ENCODE results near the gene CSH1.
"Not testable (repeated sequence)": the region's sequence is repeated elsewhere in the genome, so short reads cannot be mapped to it uniquely, and the experiment has no call there.

Gene CSH1

DNA sequence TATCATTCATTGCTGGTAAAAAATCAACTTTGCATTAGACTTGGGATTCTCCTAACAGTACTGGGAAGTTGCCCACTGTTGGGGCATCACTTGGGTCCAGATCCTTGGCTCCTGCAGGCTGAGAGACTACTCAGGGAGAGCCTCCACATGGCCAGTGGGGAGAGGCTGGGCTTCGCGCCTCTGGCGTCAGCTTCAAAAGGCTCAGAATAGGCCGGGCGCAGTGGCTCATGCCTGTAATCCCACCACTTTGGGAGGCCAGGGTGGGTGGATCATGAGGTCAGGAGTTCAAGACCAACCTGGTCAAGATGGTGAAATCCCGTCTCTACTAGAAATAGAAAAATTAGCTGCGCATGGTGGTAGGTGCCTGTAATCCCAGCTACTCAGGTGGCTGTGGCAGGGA is 18.1 kb upstream of the CSH1 start:
- H3K4me3 ChIP-seq (ENCODE audit: low read depth, low read length), result no peak overlapping the region
- peaks cover 2% of the 10 kb centered on the region for H3K36me3 ChIP-seq (ENCODE audit: control insufficient read depth, insufficient read depth, low read length)
- peaks cover 20% of the 10 kb centered on the region for H3K27me3 ChIP-seq (ENCODE audit: control insufficient read depth, insufficient read depth, low read length)
- peaks cover 2% of the 10 kb centered on the region for H3K4me1 ChIP-seq (ENCODE audit: control insufficient read depth, insufficient read depth, low read length)
- H3K9me3 ChIP-seq (ENCODE audit: control insufficient read depth, insufficient read depth, low read length), result no peaks in the 10 kb centered on the region
- H3K9ac ChIP-seq (ENCODE audit: low read depth, low read length), result no peak overlapping the region

DNA sequence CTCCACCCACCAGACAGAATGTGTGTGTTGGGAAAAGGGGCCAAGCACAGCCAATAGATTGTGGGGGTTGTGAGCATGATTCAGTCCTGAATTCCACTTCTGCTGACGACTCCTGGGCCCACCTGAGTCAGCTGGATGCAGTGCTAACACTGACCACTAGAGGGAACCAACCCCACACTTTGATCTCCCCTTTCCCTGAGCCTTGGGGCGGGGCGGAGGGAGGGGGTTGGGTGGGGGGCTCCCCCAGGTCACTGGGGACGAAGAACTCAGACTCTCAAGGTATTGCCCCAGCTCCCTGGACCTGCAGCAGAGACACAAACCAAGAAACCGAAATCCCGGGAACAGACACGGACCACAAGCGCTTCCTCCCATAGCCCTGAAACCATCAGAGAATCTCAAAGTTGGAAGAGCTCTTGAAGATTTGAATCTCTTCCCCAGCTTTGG is 15.3 kb upstream of the CSH1 start:
- no peak overlapping the region for H3K4me3 ChIP-seq (ENCODE audit: low read depth, low read length)
- no peaks in the 10 kb centered on the region for H3K9me3 ChIP-seq (ENCODE audit: control insufficient read depth, insufficient read depth, low read length)
- H3K9ac ChIP-seq (ENCODE audit: low read depth, low read length), result no peak overlapping the region
- H3K4me1 ChIP-seq (ENCODE audit: control insufficient read depth, insufficient read depth, low read length), result peaks cover 8% of the 10 kb centered on the region
- H3K27me3 ChIP-seq (ENCODE audit: control insufficient read depth, insufficient read depth, low read length), result peaks cover 9% of the 10 kb centered on the region
- H3K36me3 ChIP-seq (ENCODE audit: control insufficient read depth, insufficient read depth, low read length), result no peaks in the 10 kb centered on the region

DNA sequence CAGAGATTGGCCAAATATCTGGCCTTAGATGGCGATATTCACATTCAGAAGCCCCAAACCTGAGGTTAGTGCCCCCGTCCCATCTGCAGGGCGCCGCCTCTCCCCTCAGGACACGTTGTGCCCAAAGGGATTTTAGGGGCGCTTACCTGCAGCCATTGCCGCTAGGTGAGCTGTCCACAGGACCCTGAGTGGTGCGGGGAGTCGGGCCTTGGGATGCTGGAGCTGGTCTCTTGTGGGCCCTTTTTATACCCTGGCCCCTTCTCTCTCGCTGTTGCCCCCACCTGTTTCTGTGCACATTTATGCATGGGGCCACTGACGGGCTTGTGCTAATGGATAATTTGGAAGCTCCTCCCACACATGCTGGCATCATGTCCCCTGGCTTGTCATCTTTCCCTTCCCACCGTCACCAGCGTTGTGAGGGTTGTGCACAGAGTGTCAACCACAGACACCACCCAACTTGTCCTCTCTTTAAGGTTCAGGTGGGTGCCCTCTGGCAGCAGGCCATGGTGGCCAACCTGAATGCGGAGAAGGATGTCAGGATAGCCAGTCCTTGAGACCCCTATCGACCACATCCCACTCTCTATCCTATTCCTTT is 14.8 kb upstream of the CSH1 start, which contains the start of gene CSHL1:
Gene CSHL1, minus strand, starts transcription at position 218 of the 595 bp plus-strand sequence. Its CDS starts 62 bp downstream, at position 156.
- H3K9ac ChIP-seq (ENCODE audit: low read depth, low read length), result no peak within 1 kb of the TSS
- no peaks in the 10 kb centered on the region for H3K9me3 ChIP-seq (ENCODE audit: control insufficient read depth, insufficient read depth, low read length)
- no peaks in the 10 kb centered on the region for H3K36me3 ChIP-seq (ENCODE audit: control insufficient read depth, insufficient read depth, low read length)
- no peak within 1 kb of the TSS for H3K4me3 ChIP-seq (ENCODE audit: low read depth, low read length)
- peaks cover 8% of the 10 kb centered on the region for H3K4me1 ChIP-seq (ENCODE audit: control insufficient read depth, insufficient read depth, low read length)
- H3K27me3 ChIP-seq (ENCODE audit: control insufficient read depth, insufficient read depth, low read length), result peaks cover 7% of the 10 kb centered on the region

GRCh38 chr17:63910096-63910495 is 13.7 kb upstream of the CSH1 start:
- Histone ChIP-seq H3K4me3 (ENCODE audit: low read depth, low read length) (no peak overlapping the region), H3K36me3 (ENCODE audit: control insufficient read depth, insufficient read depth, low read length) (no peaks in the 10 kb centered on the region), H3K4me1 (ENCODE audit: control insufficient read depth, insufficient read depth, low read length) (peaks cover 8% of the 10 kb centered on the region), H3K9ac (ENCODE audit: low read depth, low read length) (no peak overlapping the region), H3K27me3 (ENCODE audit: control insufficient read depth, insufficient read depth, low read length) (peaks cover 7% of the 10 kb centered on the region), H3K9me3 (ENCODE audit: control insufficient read depth, insufficient read depth, low read length) (no peaks in the 10 kb centered on the region)

DNA sequence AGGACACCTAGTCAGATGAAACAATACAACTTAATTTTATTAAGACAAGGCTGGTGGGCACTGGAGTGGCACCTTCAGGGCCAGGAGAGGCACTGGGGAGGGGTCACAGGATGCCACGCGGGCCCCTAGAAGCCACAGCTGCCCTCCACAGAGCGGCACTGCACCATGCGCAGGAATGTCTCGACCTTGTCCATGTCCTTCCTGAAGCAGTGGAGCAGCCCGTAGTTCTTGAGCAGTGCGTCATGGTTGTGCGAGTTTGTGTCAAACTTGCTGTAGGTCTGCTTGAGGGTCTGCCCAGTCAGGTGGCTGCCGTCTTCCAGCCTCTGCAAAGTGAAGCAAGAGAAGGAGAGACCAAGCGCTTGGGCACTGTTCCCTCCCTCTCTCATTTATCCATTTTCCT is 13.2 kb upstream of the CSH1 start:
- not testable (repeated sequence) for H3K9me3 ChIP-seq (ENCODE audit: control insufficient read depth, insufficient read depth, low read length); H3K27me3 ChIP-seq (ENCODE audit: control insufficient read depth, insufficient read depth, low read length); H3K36me3 ChIP-seq (ENCODE audit: control insufficient read depth, insufficient read depth, low read length); H3K4me3 ChIP-seq (ENCODE audit: low read depth, low read length); H3K9ac ChIP-seq (ENCODE audit: low read depth, low read length); H3K4me1 ChIP-seq (ENCODE audit: control insufficient read depth, insufficient read depth, low read length)

- not testable (repeated sequence) for H3K36me3 ChIP-seq (ENCODE audit: control insufficient read depth, insufficient read depth, low read length)
Measured at GRCh38 chr17:63907161-63907778, 10.9 kb upstream of the CSH1 start.

GRCh38 chr17:63904796-63905195 is 8.4 kb upstream of the CSH1 start:
- not testable (repeated sequence) for H3K27me3 ChIP-seq (ENCODE audit: control insufficient read depth, insufficient read depth, low read length); H3K4me1 ChIP-seq (ENCODE audit: control insufficient read depth, insufficient read depth, low read length); H3K9ac ChIP-seq (ENCODE audit: low read depth, low read length); H3K4me3 ChIP-seq (ENCODE audit: low read depth, low read length); H3K9me3 ChIP-seq (ENCODE audit: control insufficient read depth, insufficient read depth, low read length); H3K36me3 ChIP-seq (ENCODE audit: control insufficient read depth, insufficient read depth, low read length)

More at GRCh38 chr17:63907161-63907778, 10.9 kb upstream of the CSH1 start:
- not testable (repeated sequence) for H3K4me1 ChIP-seq (ENCODE audit: control insufficient read depth, insufficient read depth, low read length); H3K9ac ChIP-seq (ENCODE audit: low read depth, low read length); H3K9me3 ChIP-seq (ENCODE audit: control insufficient read depth, insufficient read depth, low read length); H3K27me3 ChIP-seq (ENCODE audit: control insufficient read depth, insufficient read depth, low read length); H3K4me3 ChIP-seq (ENCODE audit: low read depth, low read length)

- not testable (repeated sequence) for H3K27me3 ChIP-seq (ENCODE audit: control insufficient read depth, insufficient read depth, low read length); H3K4me3 ChIP-seq (ENCODE audit: low read depth, low read length); H3K9ac ChIP-seq (ENCODE audit: low read depth, low read length)
Measured at GRCh38 chr17:63903787-63904201, 7.4 kb upstream of the CSH1 start.

DNA sequence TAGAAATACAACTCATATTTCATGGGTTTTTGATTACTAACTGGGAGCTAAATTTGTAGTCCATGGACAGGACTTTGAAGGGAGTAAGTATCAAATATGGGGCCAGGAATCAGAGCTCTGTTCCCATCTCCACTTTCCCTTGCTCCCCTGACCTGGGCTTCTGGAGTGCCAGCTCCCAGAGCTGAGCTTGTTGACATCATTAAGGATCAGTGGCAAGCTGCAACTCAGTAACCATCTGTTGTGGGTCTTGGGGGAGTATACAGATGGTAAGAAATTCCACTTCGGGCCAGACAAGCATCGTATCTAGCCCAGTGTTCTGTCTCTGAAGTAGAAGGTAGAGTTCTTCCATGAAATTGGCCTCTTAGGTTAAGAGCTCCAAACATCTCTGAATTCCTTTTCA is 5.6 kb upstream of the CSH1 start:
- H3K4me1 ChIP-seq (ENCODE audit: control insufficient read depth, insufficient read depth, low read length); H3K27me3 ChIP-seq (ENCODE audit: control insufficient read depth, insufficient read depth, low read length); H3K9me3 ChIP-seq (ENCODE audit: control insufficient read depth, insufficient read depth, low read length); H3K4me3 ChIP-seq (ENCODE audit: low read depth, low read length); H3K36me3 ChIP-seq (ENCODE audit: control insufficient read depth, insufficient read depth, low read length); H3K9ac ChIP-seq (ENCODE audit: low read depth, low read length): not testable (repeated sequence)

More at GRCh38 chr17:63903787-63904201, 7.4 kb upstream of the CSH1 start:
- H3K9me3 ChIP-seq (ENCODE audit: control insufficient read depth, insufficient read depth, low read length); H3K36me3 ChIP-seq (ENCODE audit: control insufficient read depth, insufficient read depth, low read length); H3K4me1 ChIP-seq (ENCODE audit: control insufficient read depth, insufficient read depth, low read length): not testable (repeated sequence)

DNA sequence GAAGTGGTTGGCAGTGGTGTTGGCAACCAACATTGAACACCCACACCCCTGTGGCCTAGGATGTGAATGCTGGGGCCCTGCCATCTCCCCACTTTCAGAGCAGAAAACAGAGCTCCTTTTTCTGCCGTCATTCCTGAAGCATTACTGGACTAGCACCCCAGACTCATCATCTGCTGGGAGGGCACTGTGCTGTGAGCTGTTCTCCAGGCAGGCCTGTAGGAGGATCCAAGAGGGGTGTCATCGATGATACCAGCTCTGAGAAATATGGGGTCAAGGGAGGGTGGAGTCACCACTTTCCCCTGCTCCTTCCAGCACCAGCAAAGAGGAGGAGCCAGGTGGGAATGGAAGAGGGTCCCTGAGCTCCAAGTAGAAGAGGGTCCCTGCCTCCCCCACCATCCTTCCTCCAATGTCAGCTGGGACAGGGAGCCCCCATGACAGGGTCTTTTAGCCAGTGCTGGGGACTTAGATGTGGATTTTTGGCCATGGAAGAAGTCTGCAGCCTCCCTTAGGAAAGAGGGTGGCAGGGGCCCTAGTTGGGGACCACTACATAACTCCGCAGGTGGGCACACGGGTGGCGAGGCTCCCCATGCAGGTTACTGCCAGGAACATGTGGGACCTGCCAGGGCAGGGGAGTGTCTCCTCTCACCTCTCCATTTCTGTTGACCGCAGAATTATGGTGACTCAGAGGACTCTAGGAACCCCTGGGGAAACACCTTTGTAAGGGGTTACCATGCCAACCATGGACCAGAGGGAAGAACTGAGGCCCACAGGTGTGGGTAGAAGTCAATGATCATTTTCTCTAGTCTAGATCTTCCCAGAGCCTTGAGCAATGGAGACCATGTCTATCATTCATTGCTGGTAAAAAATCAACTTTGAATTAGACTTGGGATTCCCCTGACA is 2.8 kb upstream of the CSH1 start:
- H3K4me1 ChIP-seq (ENCODE audit: control insufficient read depth, insufficient read depth, low read length); H3K4me3 ChIP-seq (ENCODE audit: low read depth, low read length); H3K9me3 ChIP-seq (ENCODE audit: control insufficient read depth, insufficient read depth, low read length); H3K9ac ChIP-seq (ENCODE audit: low read depth, low read length); H3K27me3 ChIP-seq (ENCODE audit: control insufficient read depth, insufficient read depth, low read length); H3K36me3 ChIP-seq (ENCODE audit: control insufficient read depth, insufficient read depth, low read length): not testable (repeated sequence)

DNA sequence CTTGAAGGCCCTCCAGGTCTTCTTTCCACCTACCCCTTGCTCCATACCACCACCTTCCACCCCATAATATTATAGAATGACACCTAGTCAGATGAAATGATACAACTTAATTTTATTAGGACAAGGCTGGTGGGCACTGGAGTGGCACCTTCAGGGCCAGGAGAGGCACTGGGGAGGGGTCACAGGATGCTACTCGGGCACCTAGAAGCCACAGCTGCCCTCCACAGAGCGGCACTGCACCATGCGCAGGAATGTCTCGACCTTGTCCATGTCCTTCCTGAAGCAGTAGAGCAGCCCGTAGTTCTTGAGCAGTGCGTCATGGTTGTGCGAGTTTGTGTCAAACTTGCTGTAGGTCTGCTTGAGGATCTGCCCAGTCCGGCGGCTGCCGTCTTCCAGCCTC is 1.6 kb downstream of the CSH1 start:
- H3K9ac ChIP-seq (ENCODE audit: low read depth, low read length); H3K36me3 ChIP-seq (ENCODE audit: control insufficient read depth, insufficient read depth, low read length); H3K4me1 ChIP-seq (ENCODE audit: control insufficient read depth, insufficient read depth, low read length); H3K9me3 ChIP-seq (ENCODE audit: control insufficient read depth, insufficient read depth, low read length); H3K27me3 ChIP-seq (ENCODE audit: control insufficient read depth, insufficient read depth, low read length); H3K4me3 ChIP-seq (ENCODE audit: low read depth, low read length): not testable (repeated sequence)

- not testable (repeated sequence) for H3K36me3 ChIP-seq (ENCODE audit: control insufficient read depth, insufficient read depth, low read length); H3K4me1 ChIP-seq (ENCODE audit: control insufficient read depth, insufficient read depth, low read length); H3K9ac ChIP-seq (ENCODE audit: low read depth, low read length); H3K4me3 ChIP-seq (ENCODE audit: low read depth, low read length); H3K9me3 ChIP-seq (ENCODE audit: control insufficient read depth, insufficient read depth, low read length); H3K27me3 ChIP-seq (ENCODE audit: control insufficient read depth, insufficient read depth, low read length)
Measured at GRCh38 chr17:63894021-63894420, 2.4 kb downstream of the CSH1 start.
